HCT116 (cell line): ENCODE results near the gene C1orf53. TPM values are rescaled to one million over a fixed set of nuclear protein-coding genes. Genes with fewer than 3 reads are reported as not detected.

Experiments
- ATAC-seq: fragments of 200-7000 bp; cut with Tn5 transposase; 2 replicates; pipeline ENCODE4 v1.9.1; 2020; ENCODE audit warnings: mild to moderate bottlenecking, moderate library complexity
- BruUV-seq: library from RNA; stranded (reverse); fragments of 400-500 nt; replicated peaks from 2 replicates; lab custom pipeline; 2021; lab: Mats Ljungman, UMichigan
- CTCF ChIA-PET: fragments of 300-600 bp; sonication (Branson Sonifier 250); formaldehyde crosslinking; loops from one replicate; lab custom pipeline; 2021; ENCODE audit warnings: antibody characterized with exemption; lab: Charles Lee
- POLR2A ChIA-PET: fragments of 300-600, 350-600 bp; sonication (Branson Sonifier 250); formaldehyde crosslinking; loops from one replicate; lab custom pipeline; 2021; ENCODE audit warnings: antibody characterized with exemption; lab: Charles Lee
- RAD21 ChIA-PET, 2 experiments: fragments of 300-600 bp; sonication (Branson Sonifier 250); formaldehyde crosslinking; loops; one replicate each; lab custom pipeline; 2023; ENCODE audit warnings: low total read pairs in 2 of 2; ENCODE audit not compliant: uncharacterized antibody in 2 of 2, unreplicated experiment in 2 of 2, low non-redundant PET in 1 of 2; lab: Charles Lee
- DNase-seq: peaks from one replicate; pipeline ENCODE4 v3.0.0-alpha.2; 2010; ENCODE audit warnings: low read depth, low spot score
- H2AFZ ChIP-seq: fragments of 200-600 bp; shearing (Covaris generic), sonication (generic); 2 replicates; pipeline ENCODE4 v1.6.1; 2017; ENCODE audit warnings: low read depth, mixed run types, mixed read lengths, antibody characterized with exemption, low read length; ENCODE audit not compliant: poor library complexity, severe bottlenecking
- H3K27ac ChIP-seq: 2 replicates; pipeline ENCODE4 v1.5.1; 2012; ENCODE audit warnings: low read depth, low read length
- H3K27me3 ChIP-seq: fragments of 200-600 bp; sonication (generic); 2 replicates; pipeline ENCODE4 v1.6.1; 2016; ENCODE audit warnings: mixed run types, low read length, mixed read lengths; ENCODE audit not compliant: insufficient read depth
- H3K36me3 ChIP-seq, 2 experiments: fragments of 200-500 bp in 1 of 2; fragments of 200-600 bp in 1 of 2; sonication (Bioruptor generic) in 1 of 2; sonication (generic) in 1 of 2; 2 replicates each; pipeline versions ENCODE4 v1.5.1 to v1.6.1; 2014 to 2016; ENCODE audit warnings: low read length in 2 of 2, inconsistent platforms in 1 of 2, mixed read lengths in 1 of 2, mixed run types in 1 of 2; ENCODE audit not compliant: insufficient read depth in 2 of 2, control insufficient read depth in 1 of 2
- H3K4me1 ChIP-seq, 2 experiments: fragments of 200-600 bp in 1 of 2; sonication (generic) in 1 of 2; 2 replicates each; pipeline versions ENCODE4 v1.5.1 to v1.6.1; 2012 to 2017; ENCODE audit warnings: low read length in 2 of 2, inconsistent platforms in 1 of 2, mild to moderate bottlenecking in 1 of 2, mixed read lengths in 1 of 2, mixed run types in 1 of 2, moderate library complexity in 1 of 2; ENCODE audit not compliant: insufficient read depth in 2 of 2, control insufficient read depth in 1 of 2
- H3K4me2 ChIP-seq: fragments of 200-600 bp; sonication (generic); 2 replicates; pipeline ENCODE4 v1.6.1; 2017; ENCODE audit warnings: mixed run types, low read length, mixed read lengths
- H3K4me3 ChIP-seq, 2 experiments: fragments of 200-600 bp in 1 of 2; sonication (generic) in 1 of 2; replicated peaks in 1 of 2; 2 replicates each; pipeline ENCODE4 v1.5.1; 2011 to 2016; ENCODE audit warnings: low read length in 2 of 2, control low read depth in 1 of 2, low read depth in 1 of 2, mild to moderate bottlenecking in 1 of 2, mixed read lengths in 1 of 2, mixed run types in 1 of 2
- H3K79me2 ChIP-seq: fragments of 200-600 bp; sonication (generic); 2 replicates; pipeline ENCODE4 v1.6.1; 2017; ENCODE audit warnings: mild to moderate bottlenecking, mixed run types, low read length, moderate library complexity, mixed read lengths; ENCODE audit not compliant: insufficient read depth
- H3K9ac ChIP-seq: fragments of 200-600 bp; sonication (generic); 2 replicates; pipeline ENCODE4 v1.6.1; 2016; ENCODE audit warnings: low read length, mixed read lengths
- H3K9me2 ChIP-seq: fragments of 200-600 bp; sonication (generic), shearing (Covaris generic); 2 replicates; pipeline ENCODE4 v1.6.1; 2017; ENCODE audit warnings: mixed run types, mild to moderate bottlenecking, moderate library complexity; ENCODE audit not compliant: insufficient read depth
- H3K9me3 ChIP-seq, 2 experiments: fragments of 200-500 bp in 1 of 2; fragments of 200-600 bp in 1 of 2; sonication (Bioruptor generic) in 1 of 2; sonication (generic) in 1 of 2; 2 replicates each; pipeline ENCODE4 v1.6.1; 2014 to 2017; ENCODE audit warnings: low read length in 2 of 2, mixed read lengths in 2 of 2, inconsistent platforms in 1 of 2, low read depth in 1 of 2, mild to moderate bottlenecking in 1 of 2, mixed run types in 1 of 2, moderate library complexity in 1 of 2; ENCODE audit not compliant: control insufficient read depth in 1 of 2, insufficient read depth in 1 of 2
- H4K20me1 ChIP-seq: fragments of 200-600 bp; sonication (generic), shearing (Covaris generic); 2 replicates; pipeline ENCODE4 v1.6.1; 2017; ENCODE audit warnings: mixed run types, mild to moderate bottlenecking, moderate library complexity; ENCODE audit not compliant: insufficient read depth
- ATF3 ChIP-seq: IDR thresholded peaks from 2 replicates; pipeline ENCODE4 v1.6.1; 2012
- CBX3 ChIP-seq: IDR thresholded peaks from 2 replicates; pipeline ENCODE4 v1.6.1; 2012; ENCODE audit warnings: low read depth
- CTCF ChIP-seq, 3 experiments: fragments of 200-600 bp in 1 of 3; sonication (generic) in 1 of 3; IDR thresholded peaks in 2 of 3; conservative IDR thresholded peaks in 1 of 3; 2 replicates each; pipeline ENCODE4 v1.5.1; 2012 to 2017; ENCODE audit warnings: low read depth in 2 of 3, low read length in 2 of 3, antibody characterized with exemption in 1 of 3, borderline replicate concordance in 1 of 3, control low read depth in 1 of 3, mild to moderate bottlenecking in 1 of 3, mixed read lengths in 1 of 3, mixed run types in 1 of 3, moderate library complexity in 1 of 3; ENCODE audit not compliant: insufficient read depth in 1 of 3
- EGR1 ChIP-seq: IDR thresholded peaks from 2 replicates; pipeline ENCODE4 v1.6.1; 2012; ENCODE audit warnings: low read depth
- EZH2phosphoT487 ChIP-seq: fragments of 200-600 bp; IDR thresholded peaks from 2 replicates; pipeline ENCODE4 v1.6.1; 2018; ENCODE audit warnings: antibody characterized with exemption, borderline replicate concordance
- FOSL1 ChIP-seq: IDR thresholded peaks from 2 replicates; pipeline ENCODE4 v1.6.1; 2012; ENCODE audit warnings: low read depth
- MAX ChIP-seq: IDR thresholded peaks from 2 replicates; pipeline ENCODE4 v1.6.1; 2012
- POLR2A ChIP-seq: IDR thresholded peaks from 2 replicates; pipeline ENCODE4 v1.7.0; 2011; ENCODE audit warnings: borderline replicate concordance; ENCODE audit not compliant: insufficient read depth, insufficient read length; ENCODE audit errors: extremely low read depth
- POLR2AphosphoS5 ChIP-seq: IDR thresholded peaks from 2 replicates; pipeline ENCODE4 v1.6.1; 2011; ENCODE audit warnings: mild to moderate bottlenecking, low read depth, low read length, moderate library complexity
- REST ChIP-seq: IDR thresholded peaks from 2 replicates; pipeline ENCODE4 v1.6.1; 2012; ENCODE audit warnings: low read depth
- SIN3A ChIP-seq: IDR thresholded peaks from 2 replicates; pipeline ENCODE4 v1.6.1; 2012; ENCODE audit warnings: low read depth
- SRF ChIP-seq: IDR thresholded peaks from 2 replicates; pipeline ENCODE4 v1.6.1; 2012; ENCODE audit warnings: low read depth
- TCF7L2 ChIP-seq: IDR thresholded peaks from 2 replicates; pipeline ENCODE4 v1.7.0; 2011; ENCODE audit warnings: borderline replicate concordance, inconsistent platforms; ENCODE audit not compliant: insufficient read depth, insufficient read length; ENCODE audit errors: extremely low read depth
- YY1 ChIP-seq: IDR thresholded peaks from 2 replicates; pipeline ENCODE4 v1.6.1; 2011; ENCODE audit warnings: low read length, low read depth, moderate library complexity, mild to moderate bottlenecking; ENCODE audit not compliant: insufficient replicate concordance; ENCODE audit errors: extremely low read depth
- ZBTB33 ChIP-seq: IDR thresholded peaks from 2 replicates; pipeline ENCODE4 v1.6.1; 2011; ENCODE audit warnings: mild to moderate bottlenecking, low read length, moderate library complexity; ENCODE audit not compliant: insufficient replicate concordance; ENCODE audit errors: extremely low read depth
- ZNF274 ChIP-seq: fragments of 200-500 bp; sonication (Bioruptor generic); IDR thresholded peaks from 2 replicates; pipeline ENCODE4 v1.6.1; 2014; ENCODE audit warnings: mild to moderate bottlenecking, low read depth, low read length, inconsistent platforms
- intact Hi-C: fragments of 100-400 bp; cut with micrococcal nuclease; formaldehyde crosslinking; loops from 2 replicates; pipeline ENCODE4 v1.10.0; 2022
- total RNA-seq: library from RNA; stranded (reverse); gene quantifications from one replicate; pipeline ENCODE4 v1.2.1, GENCODE V29; 2021; ENCODE audit not compliant: unreplicated experiment

The C1orf53 gene
- total RNA-seq, 1 experiment from 2014 or later: 4.2 TPM

- POLR2A ChIA-PET: no interaction called here
- Histone ChIP-seq H3K79me2 (no peaks in the 10 kb centered on the region), H2AFZ (no peak overlapping the region), H3K9ac (no peak overlapping the region), H3K27ac (no peak overlapping the region), H3K9me3 (no peaks in the 10 kb centered on the region), H3K27me3 (peaks cover 9% of the 10 kb centered on the region; the same call in 1 of the 2 replicates), H3K4me3 (no peak overlapping the region), H3K36me3 (no peaks in the 10 kb centered on the region), H3K4me1 (peaks cover 5 to 23% of the 10 kb centered on the region in 2 experiments; a peak in 3 of 4 replicates), H3K9me2 (no peaks in the 10 kb centered on the region), H4K20me1 (no peaks in the 10 kb centered on the region), H3K4me2 (no peak overlapping the region)
- TF ChIP-seq ZNF274 (no peak), CTCF (IDR thresholded peaks at IDR 0.05 in 2 of 3, conservative IDR thresholded peaks at IDR 0.05 in 1 of 3; ENCODE audit: borderline replicate concordance in 1 of 3, insufficient read depth in 1 of 3, low read depth in 2 of 3, low read length in 2 of 3) (no peak), FOSL1 (no peak), EGR1 (no peak), TCF7L2 (no peak), POLR2AphosphoS5 (no peak), EZH2phosphoT487 (no peak), REST (no peak), ATF3 (no peak), CBX3 (no peak), ZBTB33 (no peak), YY1 (no peak), SIN3A (no peak), SRF (no peak), POLR2A (no peak), MAX (no peak)
- BruUV-seq: no TSS peak
- RAD21 ChIA-PET: no interaction called here
- ATAC-seq: no peak
- CTCF ChIA-PET: no interaction called here
- DNase-seq: no peak
- intact Hi-C loops: no loop called here
Measured at GRCh38 chr1:197911857-197912696, 9.6 kb downstream of the C1orf53 start.
